ENCODE data around the gene SEPSECS.

SEPSECS gene

GRCh38 chr4:25154594-25155265, 5.5 kb downstream of the SEPSECS start:
- no peak for DNase-seq

DNA sequence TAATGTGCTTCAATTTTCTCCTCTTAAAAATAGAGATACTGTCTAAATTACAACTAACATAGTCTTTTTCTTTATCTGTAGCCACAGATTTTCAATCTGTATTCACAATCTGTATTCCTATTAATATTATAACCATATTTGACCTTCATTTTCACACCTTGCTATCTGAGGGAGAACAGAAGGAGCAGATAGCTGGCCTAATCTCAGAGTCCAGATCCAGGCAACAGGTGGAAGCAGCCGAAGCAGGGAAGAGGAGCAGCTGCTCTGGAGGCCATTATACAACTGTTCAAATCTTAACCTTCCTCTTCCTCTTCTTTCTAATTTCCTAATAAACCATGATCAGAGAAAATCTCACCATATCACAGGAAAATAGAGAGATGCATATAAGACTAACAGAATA, 14.2 kb downstream of the SEPSECS start:
- DNase-seq, result no peak

DNA sequence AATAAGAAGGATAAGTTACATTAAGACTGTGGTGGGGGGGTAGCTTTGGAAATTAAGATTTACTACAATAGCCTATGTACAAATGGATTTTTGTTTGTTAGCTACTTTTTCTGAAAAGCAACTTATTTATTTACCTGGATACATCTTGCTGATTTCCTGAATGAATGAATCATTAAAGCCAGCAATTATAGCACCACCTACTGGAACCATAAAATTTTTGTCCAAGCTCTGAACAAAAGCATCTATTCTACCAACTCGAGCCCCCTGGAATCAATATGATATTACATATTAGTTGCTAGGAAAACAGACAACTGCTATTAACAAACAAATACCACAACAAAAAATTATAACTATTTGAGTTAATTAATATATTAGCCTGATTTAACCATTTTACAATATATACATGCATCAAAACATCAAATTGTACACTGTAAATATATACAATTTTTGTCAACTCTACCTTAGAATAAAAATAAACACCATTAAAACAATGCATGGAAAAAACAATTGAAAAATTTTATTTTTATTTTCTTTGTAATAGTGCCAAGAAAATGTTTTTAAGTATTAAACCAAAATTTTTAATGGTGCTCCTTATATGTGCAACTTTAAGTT, 15.3 kb downstream of the SEPSECS start:
- no peak for DNase-seq

DNA sequence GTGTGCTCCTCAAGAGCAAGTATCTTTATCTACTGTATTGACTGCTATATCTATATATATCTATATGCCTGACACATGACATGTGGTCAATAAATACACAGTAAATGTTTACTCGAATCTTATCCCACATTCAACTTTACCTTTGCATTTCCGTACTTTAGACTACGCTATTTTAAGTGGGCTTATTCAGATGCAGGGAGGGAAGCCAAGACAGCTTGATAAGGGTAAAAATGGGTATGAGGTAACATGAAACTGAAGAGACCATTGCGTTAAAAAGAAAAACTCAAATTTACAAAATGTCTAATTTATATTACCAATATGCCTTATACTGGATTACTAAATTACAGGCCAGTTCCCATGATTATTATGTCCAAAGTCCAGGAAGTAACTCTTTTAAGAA, 17.8 kb downstream of the SEPSECS start:
- no peak for DNase-seq

- no peak for DNase-seq
Measured at GRCh38 chr4:25141592-25141991, 18.7 kb downstream of the SEPSECS start.

DNA sequence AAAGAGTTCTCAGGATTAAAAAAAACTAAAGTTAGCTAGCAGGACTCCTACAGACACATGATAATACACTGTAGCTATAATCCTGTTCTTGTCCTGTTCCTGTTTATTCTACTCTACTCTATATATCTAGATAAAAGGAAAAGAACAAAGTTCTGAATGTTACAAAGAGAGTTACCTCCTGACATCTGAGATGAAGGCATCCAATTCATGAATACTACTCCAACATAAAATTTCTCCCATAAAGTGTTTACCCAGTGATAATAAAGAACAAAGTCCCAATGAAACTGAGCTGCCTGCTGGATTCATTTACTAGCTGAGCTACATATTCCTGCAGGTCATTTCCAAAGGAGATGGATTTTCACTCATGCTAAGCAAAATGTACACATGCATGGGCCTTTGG, 27.1 kb downstream of the SEPSECS start:
- DNase-seq, result no peak

- DNase-seq, result no peak
Measured at GRCh38 chr4:25131926-25132325, 28.3 kb downstream of the SEPSECS start.

- DNase-seq, result no peak
Measured at GRCh38 chr4:25131381-25131780, 28.9 kb downstream of the SEPSECS start.

- DNase-seq, result no peak
Measured at GRCh38 chr4:25129917-25130316, 30.3 kb downstream of the SEPSECS start.

DNA sequence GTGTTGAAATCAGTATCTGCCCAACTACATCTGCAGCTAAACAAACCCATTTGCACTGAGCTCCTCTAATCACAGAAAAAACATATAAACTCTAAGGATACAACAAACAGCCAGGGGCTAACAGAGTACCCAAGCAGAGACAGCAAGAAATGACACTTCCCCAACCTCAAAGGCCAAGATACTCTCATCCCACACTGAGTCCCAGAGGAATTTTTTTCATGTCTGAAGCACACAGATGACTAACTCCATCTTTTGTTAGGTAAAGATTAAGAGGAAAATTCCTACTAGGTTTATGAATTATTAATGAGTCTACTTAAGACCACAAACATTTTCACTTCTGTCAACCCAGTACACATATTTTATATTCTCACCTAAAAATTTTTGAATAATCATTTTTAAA, 31.6 kb downstream of the SEPSECS start:
- DNase-seq, result no peak

DNA sequence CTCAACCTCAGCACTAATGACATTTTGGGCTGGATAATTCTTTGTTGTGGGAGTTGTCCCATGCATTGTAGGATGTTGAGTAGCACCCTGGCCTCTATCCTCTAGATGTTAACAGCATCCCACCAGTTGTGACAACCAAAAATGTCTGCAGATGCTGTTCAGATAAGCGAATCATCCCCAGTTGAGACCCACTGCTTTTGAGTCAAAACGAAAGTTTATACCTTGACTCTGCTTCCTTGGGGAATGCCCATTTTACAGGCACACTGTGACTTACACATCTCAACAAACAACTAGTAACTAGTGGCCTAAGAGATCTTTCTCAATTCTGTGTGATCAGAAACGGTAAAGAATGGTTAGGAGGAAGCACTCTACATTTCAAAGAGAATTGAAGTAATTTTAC, 37.0 kb downstream of the SEPSECS start:
- DNase-seq, result no peak

DNA sequence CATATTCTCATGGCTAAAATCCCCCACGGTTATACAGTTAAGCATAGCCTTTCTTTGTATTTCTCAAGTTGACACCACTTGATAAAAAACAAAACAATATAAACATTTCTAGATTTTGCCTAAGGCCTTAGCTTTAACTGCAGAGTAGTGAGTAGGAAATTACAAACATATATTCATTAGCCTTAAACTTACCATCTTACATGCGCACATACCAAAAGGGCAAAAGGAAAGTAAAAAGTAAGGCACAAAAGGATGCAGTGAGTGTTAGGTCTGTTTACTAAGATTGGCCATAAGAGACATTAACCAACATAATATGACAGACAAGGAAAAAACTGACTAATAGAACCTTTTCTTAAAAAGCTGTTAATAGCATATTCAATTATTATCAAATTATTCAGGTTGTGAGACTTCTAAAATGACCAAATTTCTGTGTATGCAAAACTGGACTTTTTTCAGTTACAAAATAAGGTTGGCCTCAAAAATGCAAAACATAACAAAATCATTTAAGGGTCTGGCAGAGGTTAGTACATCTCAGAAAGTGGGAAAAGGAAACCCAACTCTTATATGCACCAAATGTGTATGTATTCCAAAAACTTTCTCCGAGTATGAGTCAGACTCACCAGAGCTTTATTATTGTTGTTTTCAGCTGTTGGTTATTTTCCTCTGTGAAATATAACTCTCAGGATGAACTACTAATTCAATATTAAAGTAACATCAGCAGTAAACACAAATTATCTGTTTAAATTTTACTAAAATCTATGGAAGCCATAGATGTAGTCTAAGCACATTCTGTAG, 39.9 kb downstream of the SEPSECS start:
- DNase-seq, result no peak

DNA sequence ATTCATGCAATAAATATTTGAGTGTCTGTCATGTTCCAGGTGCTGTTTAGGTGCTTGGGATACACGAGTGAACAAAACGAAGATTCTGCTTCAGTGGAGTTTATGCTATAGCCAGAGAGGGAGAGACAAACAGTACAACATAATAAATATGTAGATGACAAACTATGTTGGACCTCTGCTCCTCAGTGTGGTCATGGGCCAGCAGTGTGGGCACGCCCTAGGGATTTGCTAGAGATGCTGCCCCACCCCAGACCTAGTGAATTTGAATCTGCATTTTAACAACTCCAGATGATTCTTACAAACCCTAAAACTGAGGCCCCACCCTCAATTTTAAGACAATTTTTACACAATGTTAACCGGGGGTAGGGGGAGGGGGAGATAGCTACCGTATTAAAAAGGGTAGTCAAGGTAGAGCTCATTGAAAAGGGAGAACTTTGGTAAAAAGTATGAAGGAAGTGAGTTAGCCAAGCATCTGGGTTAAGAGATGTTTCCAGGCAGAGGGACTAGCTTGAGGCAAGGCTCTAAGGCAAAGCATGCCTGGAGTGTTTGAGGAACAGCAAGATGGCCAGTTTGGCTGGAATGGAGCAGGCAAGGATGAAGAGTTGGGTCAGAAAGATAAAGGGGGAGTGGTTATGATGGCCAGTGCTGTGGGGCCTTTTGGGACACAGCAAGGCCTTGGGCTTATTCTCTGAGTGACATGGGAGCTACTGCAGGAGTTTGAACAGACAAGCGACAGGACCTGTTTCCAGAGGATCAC, 42.4 kb downstream of the SEPSECS start:
- DNase-seq, result no peak

DNA sequence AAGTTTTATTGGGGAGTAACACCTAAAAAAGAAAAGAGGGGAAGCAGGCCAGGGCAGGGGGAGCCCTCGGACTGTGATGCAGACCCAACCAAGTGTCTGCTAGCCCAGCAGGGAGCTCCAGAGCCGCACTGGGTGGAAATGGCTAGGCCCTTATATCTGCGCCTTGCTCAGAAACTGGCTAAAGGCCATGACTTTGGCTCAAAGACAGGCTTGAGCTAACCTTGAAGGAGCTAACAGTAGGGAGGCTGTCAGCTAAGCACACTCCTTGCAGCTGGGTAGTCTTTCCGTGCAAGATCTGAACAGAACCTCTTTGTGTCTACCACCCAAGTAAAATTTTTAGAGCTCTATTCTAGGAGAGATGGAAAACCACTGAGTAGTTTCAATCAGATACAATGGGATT, 43.0 kb downstream of the SEPSECS start:
- DNase-seq, result no peak

DNA sequence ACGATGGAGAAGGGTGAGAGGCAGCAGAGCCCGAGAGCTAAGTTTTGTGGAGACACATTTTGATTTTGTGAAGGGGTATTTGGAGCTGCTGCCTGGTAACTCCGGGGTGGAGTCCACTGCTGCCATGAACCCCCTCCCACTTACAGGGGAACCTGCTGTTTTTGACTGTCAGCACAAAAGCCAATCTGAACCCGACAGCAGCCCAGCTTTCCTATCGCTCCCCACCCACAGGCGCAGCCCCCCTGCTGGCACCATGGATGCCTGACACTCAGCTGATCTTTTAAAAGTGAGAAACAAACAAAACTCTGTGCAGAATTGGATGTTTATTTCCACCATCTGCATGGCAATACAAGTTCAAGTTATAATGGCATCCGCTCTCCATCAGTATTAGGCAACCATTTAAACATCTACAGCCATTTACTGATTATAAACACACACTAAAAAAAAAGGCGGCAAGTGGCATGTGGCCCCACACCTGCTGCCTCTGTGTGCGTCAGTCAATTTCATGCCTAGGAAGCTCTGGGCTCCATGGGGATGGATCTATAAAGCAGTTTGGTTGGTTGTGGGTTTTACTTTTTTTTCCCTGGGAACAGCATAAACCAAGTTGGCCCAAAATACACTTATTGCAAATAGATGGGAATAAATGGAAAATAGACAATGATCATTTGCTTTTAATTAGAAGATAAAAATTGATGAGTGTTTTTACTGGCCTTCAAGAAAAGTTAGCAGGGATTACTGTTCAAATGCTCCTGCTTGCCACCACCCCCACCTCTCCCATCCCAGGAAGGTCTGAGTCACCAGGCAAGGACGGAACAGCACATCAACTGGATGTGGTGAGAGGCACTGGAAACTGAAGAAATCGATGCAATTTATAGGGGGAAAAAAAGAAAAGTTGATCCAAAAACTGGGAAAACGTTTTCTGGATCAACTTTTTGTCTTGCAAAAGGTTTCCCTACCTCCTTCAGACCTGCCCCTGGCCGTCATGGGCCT, 46.0 kb downstream of the SEPSECS start:
- no peak for DNase-seq

GRCh38 chr4:25112995-25113380, 47.3 kb downstream of the SEPSECS start:
- no peak for DNase-seq

DNA sequence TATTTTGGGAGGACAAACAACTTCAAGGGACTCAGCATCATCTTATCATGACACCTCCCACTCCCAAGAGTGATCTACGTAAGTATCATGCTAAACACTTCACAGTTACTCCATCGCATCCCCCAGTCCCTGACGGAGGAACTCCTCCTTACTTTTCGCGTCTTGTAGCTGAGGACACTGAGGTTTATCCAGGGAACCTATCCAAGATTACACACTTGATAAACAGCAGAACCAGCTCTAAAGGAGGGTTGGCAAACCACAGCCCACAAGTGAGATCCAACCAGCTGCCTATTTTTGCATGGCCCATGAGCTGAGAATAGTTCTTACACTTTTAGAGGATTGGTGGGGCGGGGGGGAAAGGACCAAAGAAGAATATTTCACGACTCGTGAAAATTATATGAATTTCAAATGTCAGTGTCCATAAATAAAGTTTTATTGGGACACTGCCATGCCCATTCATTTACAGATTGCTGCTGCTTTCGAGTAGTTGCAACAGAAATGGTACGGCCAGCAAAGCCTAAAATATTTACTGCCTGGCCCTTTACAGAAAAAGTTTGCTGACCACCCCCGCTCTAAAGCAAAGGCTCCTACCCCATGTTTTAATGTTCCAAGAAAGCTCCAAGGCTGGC, 47.8 kb downstream of the SEPSECS start:
- DNase-seq, result no peak

DNA sequence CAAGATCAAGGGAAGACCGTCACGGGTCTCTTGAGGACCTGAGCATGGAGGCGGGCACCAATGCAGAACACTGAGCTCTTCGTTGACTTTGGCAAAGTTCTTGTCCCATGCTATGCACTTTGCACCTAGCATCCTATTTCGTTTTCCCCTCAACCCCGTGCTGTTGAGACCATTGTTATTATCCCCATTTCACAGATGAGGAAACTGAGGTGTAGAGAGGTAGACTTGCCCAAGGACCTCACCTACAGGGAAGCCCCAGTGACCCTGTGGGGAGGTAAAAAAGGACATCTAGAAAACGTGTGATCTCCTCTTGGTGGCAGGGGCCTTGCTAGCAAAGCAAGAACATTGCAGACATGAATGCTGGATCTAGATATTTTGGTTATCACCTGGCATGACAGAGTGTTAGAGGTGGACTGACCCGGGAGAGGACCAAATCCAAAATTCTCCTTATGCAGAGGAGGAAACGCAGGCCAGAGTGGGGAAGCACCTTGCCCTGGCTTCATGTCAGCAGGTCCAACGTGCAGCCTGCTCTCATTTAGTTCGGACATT, 48.5 kb downstream of the SEPSECS start:
- no peak for DNase-seq

DNA sequence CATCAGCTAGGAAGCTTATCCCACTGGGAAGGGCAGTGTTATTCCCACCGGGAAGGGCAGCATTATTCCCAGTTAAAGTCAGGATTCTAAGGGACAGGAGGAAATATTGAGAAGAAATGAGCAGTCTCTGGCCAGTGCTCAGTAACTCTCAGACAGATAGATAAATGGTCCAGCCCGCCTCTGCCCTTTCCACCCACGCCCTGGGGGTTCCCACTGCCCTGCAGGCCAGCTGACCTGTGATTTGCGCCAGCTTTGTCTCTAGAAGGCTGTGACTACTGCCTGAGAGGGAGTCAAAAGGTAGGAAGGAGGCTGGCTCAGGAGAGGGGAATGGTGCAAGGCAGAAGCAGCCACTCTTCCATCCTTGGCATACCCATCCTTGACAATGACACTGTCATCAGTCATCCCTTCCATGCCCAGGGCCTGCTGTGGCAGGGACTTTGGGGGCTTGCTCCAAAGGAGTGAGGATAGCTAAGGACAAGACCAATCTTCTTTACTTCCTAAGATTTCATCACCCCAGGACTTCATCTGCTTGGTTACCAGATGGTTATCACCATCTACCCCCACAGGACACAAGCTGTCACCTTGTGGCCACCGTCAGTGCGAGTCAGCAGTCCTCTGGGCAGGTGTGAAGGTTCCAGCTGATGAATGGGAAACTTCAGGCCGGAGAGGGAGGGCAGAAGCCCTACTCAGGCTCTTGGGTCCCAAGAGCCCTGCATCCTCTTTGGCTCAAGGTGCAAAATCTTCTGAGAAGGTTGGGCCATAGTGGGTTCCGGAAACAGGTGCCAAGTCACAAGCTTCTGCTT, 49.5 kb downstream of the SEPSECS start:
- peak; percentile 54 for DNase-seq

DNA sequence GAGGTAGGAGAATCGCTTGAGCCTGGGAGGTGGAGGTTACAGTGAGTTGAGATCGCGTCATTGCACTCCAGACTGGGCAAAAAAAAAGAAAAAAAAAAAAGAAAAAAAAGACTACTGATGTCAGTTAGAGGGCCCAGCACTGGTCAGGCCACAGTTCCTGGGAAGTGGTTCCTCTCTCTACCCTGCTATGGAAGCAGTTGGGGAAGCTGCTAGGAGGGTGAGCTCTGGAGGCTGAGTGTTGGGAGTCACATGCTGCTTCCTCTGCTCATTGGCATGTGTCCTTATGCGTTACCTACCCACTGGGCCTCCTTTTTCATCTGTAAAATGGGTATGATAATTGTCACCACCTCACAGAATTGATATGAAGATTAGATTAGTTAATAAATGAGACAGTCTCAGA, 50.7 kb downstream of the SEPSECS start:
- no peak for DNase-seq

GRCh38 chr4:25108556-25108955, 51.7 kb downstream of the SEPSECS start:
- DNase-seq, result no peak

Measured in NK-92 treated with Interleukin-12 subunit alpha and Interleukin-12 subunit beta, amount 100 ng/mL, for 24 hours (cell line).